PC-3 (cell line): Measurements from ENCODE around the gene GPR183. TPM values are rescaled to one million over a fixed set of nuclear protein-coding genes. Genes with fewer than 3 reads are reported as not detected.

Source experiments
- ATAC-seq: fragments of 200-7000 bp; cut with Tn5 transposase; 2 replicates; pipeline ENCODE4 v1.9.1; 2020; ENCODE audit warnings: mild to moderate bottlenecking, moderate library complexity
- BruUV-seq: library from RNA; stranded (reverse); fragments of 400-500 nt; replicated peaks from 2 replicates; lab custom pipeline; 2021; lab: Mats Ljungman, UMichigan
- CTCF ChIA-PET: fragments of 300-600 bp; sonication (Branson Sonifier 250); formaldehyde crosslinking; loops from one replicate; lab custom pipeline; 2022; ENCODE audit warnings: antibody characterized with exemption; lab: Charles Lee
- POLR2A ChIA-PET: fragments of 300-600 bp; sonication (Branson Sonifier 250); formaldehyde crosslinking; loops from one replicate; lab custom pipeline; 2022; ENCODE audit warnings: antibody characterized with exemption; ENCODE audit not compliant: unreplicated experiment; lab: Charles Lee
- DNase-seq: peaks from one replicate; pipeline ENCODE4 v3.0.0-alpha.2; 2015
- H2AFZ ChIP-seq: fragments of 300-600 bp; sonication (generic); 2 replicates; pipeline ENCODE4 v1.6.0; 2016; ENCODE audit warnings: antibody characterized with exemption, low read length
- H3F3A ChIP-seq: fragments of 300-600 bp; sonication (generic); one replicate; pipeline ENCODE4 v1.6.0; 2017; ENCODE audit warnings: antibody characterized with exemption, low read length, control low read depth, mild to moderate bottlenecking; ENCODE audit not compliant: unreplicated experiment
- H3K27ac ChIP-seq: fragments of 300-600 bp; sonication (generic); 2 replicates; pipeline ENCODE4 v1.5.1; 2016; ENCODE audit warnings: mild to moderate bottlenecking, low read length
- H3K27me3 ChIP-seq: fragments of 300-600 bp; sonication (generic); 2 replicates; pipeline ENCODE4 v1.6.1; 2016; ENCODE audit warnings: low read length, mixed read lengths
- H3K36me3 ChIP-seq: fragments of 300-600 bp; sonication (generic); 2 replicates; pipeline ENCODE4 v1.6.1; 2016; ENCODE audit warnings: low read depth, mixed run types, low read length, mixed read lengths
- H3K4me1 ChIP-seq: fragments of 300-600 bp; sonication (generic); 2 replicates; pipeline ENCODE4 v1.5.1; 2016; ENCODE audit warnings: low read length; ENCODE audit not compliant: insufficient read depth
- H3K4me2 ChIP-seq: fragments of 300-600 bp; sonication (generic); 2 replicates; pipeline ENCODE4 v1.6.0; 2016; ENCODE audit warnings: low read length
- H3K4me3 ChIP-seq: fragments of 300-600 bp; sonication (generic); 2 replicates; pipeline ENCODE4 v1.5.1; 2016; ENCODE audit warnings: mild to moderate bottlenecking, low read length, mixed read lengths
- H3K79me2 ChIP-seq: fragments of 300-600 bp; sonication (generic); 2 replicates; pipeline ENCODE4 v1.6.1; 2017; ENCODE audit warnings: low read length, mixed read lengths
- H3K9ac ChIP-seq: fragments of 300-600 bp; sonication (generic); 2 replicates; pipeline ENCODE4 v1.6.0; 2016; ENCODE audit warnings: mild to moderate bottlenecking, low read length
- H3K9me2 ChIP-seq: fragments of 300-600 bp; sonication (generic); replicated peaks from 2 replicates; pipeline ENCODE4 v1.6.1; 2016; ENCODE audit warnings: mixed run types, low read length, mixed read lengths
- H3K9me3 ChIP-seq: fragments of 300-600 bp; sonication (generic); 2 replicates; pipeline ENCODE4 v1.6.1; 2016; ENCODE audit warnings: low read length, mixed read lengths
- H4K20me1 ChIP-seq: fragments of 300-600 bp; sonication (generic); 2 replicates; pipeline ENCODE4 v1.6.1; 2016; ENCODE audit warnings: low read length, mixed read lengths
- EZH2 ChIP-seq: fragments of 300-600 bp; sonication (generic); IDR thresholded peaks from one replicate; pipeline ENCODE4 v1.6.1; 2017; ENCODE audit warnings: antibody characterized with exemption, mild to moderate bottlenecking, low read length; ENCODE audit not compliant: unreplicated experiment
- EZH2phosphoT487 ChIP-seq: fragments of 300-600 bp; sonication (generic); IDR thresholded peaks from 2 replicates; pipeline ENCODE4 v1.6.1; 2018; ENCODE audit warnings: mild to moderate bottlenecking, antibody characterized with exemption, low read length, borderline replicate concordance
- intact Hi-C: fragments of 100-400 bp; cut with micrococcal nuclease; formaldehyde crosslinking; loops from 2 replicates; pipeline ENCODE4 v1.9.0; 2023
- total RNA-seq: library from RNA; depleted of rRNA; stranded (reverse); fragments of >200 nt; gene quantifications from 2 replicates; pipeline ENCODE4 v1.2.3, GENCODE V29; 2014
- TF ChIP-seq, protein P1 (sequence below): fragments of 300-600 bp; sonication (generic); conservative IDR thresholded peaks from 2 replicates; pipeline ENCODE4 v1.5.1; 2017; ENCODE audit warnings: antibody characterized with exemption, low read depth, mild to moderate bottlenecking, low read length

GPR183 gene
- total RNA-seq, 1 experiment from 2014 or later = not detected

DNA sequence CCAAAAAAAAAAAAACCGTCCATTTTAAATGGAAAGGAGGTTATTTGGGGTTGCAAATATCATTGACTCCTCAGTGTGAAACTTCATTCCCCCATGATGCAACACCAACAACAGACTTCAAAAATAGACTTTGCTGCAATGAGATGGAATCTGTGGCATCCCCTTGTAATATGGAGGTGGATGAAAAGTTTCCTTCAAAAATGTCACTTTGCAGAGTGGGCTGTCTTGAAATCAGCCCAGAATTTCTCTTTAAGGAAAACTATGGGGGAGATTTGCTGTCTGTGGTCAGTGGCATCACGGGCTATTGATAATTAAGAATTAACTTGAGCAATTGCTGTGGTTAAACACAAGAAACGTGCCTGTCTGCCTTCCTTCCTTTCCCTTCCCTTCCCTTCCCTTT, 50.5 kb downstream of the GPR183 start:
- CTCF ChIA-PET = no interaction called here
- no peaks in the 10 kb centered on the region for H4K20me1 ChIP-seq

DNA sequence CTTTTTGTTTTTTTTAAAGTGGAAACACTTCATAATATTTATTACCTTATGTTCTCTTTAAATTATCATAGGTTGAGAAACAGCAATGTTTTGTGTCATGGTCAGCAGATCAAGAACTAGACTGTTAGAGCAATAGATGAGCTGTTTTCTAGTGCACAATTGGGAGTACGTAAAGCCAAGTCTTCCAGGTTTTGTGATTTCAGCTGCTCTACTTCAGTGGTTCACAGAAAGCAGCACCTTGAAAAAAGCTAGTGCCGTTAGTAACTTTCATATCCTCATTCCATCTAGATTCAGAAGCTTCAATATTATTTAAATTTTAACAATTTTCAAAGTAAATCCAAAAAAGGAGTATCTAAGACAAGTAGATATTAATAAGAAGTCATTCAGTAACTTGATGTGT, 50.9 kb downstream of the GPR183 start:
- no peak overlapping the region for H3K9ac ChIP-seq
- no peak for TF ChIP-seq EZH2phosphoT487
- DNase-seq (no peak), ATAC-seq (no peak)
- no peak overlapping the region for H3K4me2 ChIP-seq
- no peak overlapping the region for H2AFZ ChIP-seq
- intact Hi-C loops = no loop called here
- no peaks in the 10 kb centered on the region for H3K9me2 ChIP-seq
- no peaks in the 10 kb centered on the region for H3K4me1 ChIP-seq
- no peak overlapping the region for H3K27ac ChIP-seq
- H3K36me3 ChIP-seq = no peaks in the 10 kb centered on the region
- no peak overlapping the region for H3K4me3 ChIP-seq
- no peaks in the 10 kb centered on the region for H3K79me2 ChIP-seq
- no peaks in the 10 kb centered on the region for H4K20me1 ChIP-seq
- H3K9me3 ChIP-seq = no peaks in the 10 kb centered on the region
- no TSS peak for BruUV-seq
- H3F3A ChIP-seq = no peaks in the 10 kb centered on the region
- H3K27me3 ChIP-seq = no peaks in the 10 kb centered on the region
- POLR2A ChIA-PET = no interaction called here
- CTCF ChIA-PET = no interaction called here

More for the DNA sequence above, 50.5 kb downstream of the GPR183 start:
- Histone ChIP-seq H3K36me3 (no peaks in the 10 kb centered on the region), H3K79me2 (no peaks in the 10 kb centered on the region), H3K9me2 (no peaks in the 10 kb centered on the region), H3K4me1 (no peaks in the 10 kb centered on the region), H3K9ac (no peak overlapping the region), H3K9me3 (no peaks in the 10 kb centered on the region), H3K4me3 (no peak overlapping the region), H3F3A (no peaks in the 10 kb centered on the region), H3K27ac (no peak overlapping the region), H3K27me3 (no peaks in the 10 kb centered on the region), H2AFZ (no peak overlapping the region), H3K4me2 (no peak overlapping the region)
- ATAC-seq (no peak), DNase-seq (no peak)
- POLR2A ChIA-PET = no interaction called here
- intact Hi-C loops = no loop called here
- no peak for TF ChIP-seq EZH2
- TF ChIP-seq EZH2phosphoT487 = no peak
- TF ChIP-seq, protein P1, sequence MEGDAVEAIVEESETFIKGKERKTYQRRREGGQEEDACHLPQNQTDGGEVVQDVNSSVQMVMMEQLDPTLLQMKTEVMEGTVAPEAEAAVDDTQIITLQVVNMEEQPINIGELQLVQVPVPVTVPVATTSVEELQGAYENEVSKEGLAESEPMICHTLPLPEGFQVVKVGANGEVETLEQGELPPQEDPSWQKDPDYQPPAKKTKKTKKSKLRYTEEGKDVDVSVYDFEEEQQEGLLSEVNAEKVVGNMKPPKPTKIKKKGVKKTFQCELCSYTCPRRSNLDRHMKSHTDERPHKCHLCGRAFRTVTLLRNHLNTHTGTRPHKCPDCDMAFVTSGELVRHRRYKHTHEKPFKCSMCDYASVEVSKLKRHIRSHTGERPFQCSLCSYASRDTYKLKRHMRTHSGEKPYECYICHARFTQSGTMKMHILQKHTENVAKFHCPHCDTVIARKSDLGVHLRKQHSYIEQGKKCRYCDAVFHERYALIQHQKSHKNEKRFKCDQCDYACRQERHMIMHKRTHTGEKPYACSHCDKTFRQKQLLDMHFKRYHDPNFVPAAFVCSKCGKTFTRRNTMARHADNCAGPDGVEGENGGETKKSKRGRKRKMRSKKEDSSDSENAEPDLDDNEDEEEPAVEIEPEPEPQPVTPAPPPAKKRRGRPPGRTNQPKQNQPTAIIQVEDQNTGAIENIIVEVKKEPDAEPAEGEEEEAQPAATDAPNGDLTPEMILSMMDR = no peak
- no TSS peak for BruUV-seq

DNA sequence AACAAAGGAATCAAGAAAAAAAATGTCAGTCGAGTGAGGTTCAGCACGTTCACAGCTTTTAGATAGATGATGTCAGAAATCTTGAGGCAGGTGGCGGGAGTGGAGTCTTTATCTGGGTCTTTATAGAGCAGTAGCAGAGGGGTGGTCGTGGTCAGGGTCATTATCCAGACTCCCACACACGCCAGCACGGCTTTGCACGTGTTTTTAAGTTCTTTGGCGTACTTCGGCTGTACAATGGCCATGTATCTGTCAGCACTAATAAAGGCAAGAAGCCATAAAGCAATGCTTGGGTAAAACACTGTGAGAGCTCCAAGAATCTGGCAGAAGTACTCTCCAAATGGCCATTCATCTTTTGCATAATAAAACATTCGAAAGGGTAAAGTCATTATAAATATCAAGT, 51.9 kb downstream of the GPR183 start:
- Histone ChIP-seq H3K9ac (no peak overlapping the region), H3K36me3 (no peaks in the 10 kb centered on the region), H3K79me2 (no peaks in the 10 kb centered on the region), H3K4me2 (no peak overlapping the region), H3K4me3 (no peak overlapping the region), H3K4me1 (no peaks in the 10 kb centered on the region), H3K9me3 (no peaks in the 10 kb centered on the region), H3F3A (no peaks in the 10 kb centered on the region), H2AFZ (no peak overlapping the region), H3K9me2 (no peaks in the 10 kb centered on the region), H4K20me1 (no peaks in the 10 kb centered on the region), H3K27ac (no peak overlapping the region), H3K27me3 (no peaks in the 10 kb centered on the region)
- DNase-seq = no peak
- BruUV-seq = no TSS peak
- intact Hi-C loops = no loop called here
- POLR2A ChIA-PET = no interaction called here
- no peak for ATAC-seq
- CTCF ChIA-PET = no interaction called here
- no peak for TF ChIP-seq EZH2phosphoT487
- no peak for TF ChIP-seq EZH2
- TF ChIP-seq, protein P1 = no peak
